IPS-15b (cell line): ENCODE data around the gene CDK5R1.

Experiments used
- H3K27me3 ChIP-seq: one replicate; pipeline ENCODE4 v1.6.1; 2013; ENCODE audit warnings: low read length; ENCODE audit not compliant: control insufficient read depth, insufficient read depth
- H3K36me3 ChIP-seq: one replicate; pipeline ENCODE4 v1.6.1; 2013; ENCODE audit warnings: low read length; ENCODE audit not compliant: control insufficient read depth, insufficient read depth
- H3K4me1 ChIP-seq: one replicate; pipeline ENCODE4 v1.6.1; 2013; ENCODE audit warnings: mild to moderate bottlenecking, low read length; ENCODE audit not compliant: control insufficient read depth, insufficient read depth
- H3K4me3 ChIP-seq: one replicate; pipeline ENCODE4 v1.5.1; 2013; ENCODE audit warnings: low read depth, low read length
- H3K9ac ChIP-seq: one replicate; pipeline ENCODE4 v1.6.1; 2013; ENCODE audit warnings: low read depth, mild to moderate bottlenecking, low read length
- H3K9me3 ChIP-seq: one replicate; pipeline ENCODE4 v1.6.1; 2013; ENCODE audit warnings: mild to moderate bottlenecking, low read length; ENCODE audit not compliant: control insufficient read depth, insufficient read depth

The CDK5R1 gene

GRCh38 chr17:32475258-32475657 lies 11.5 kb upstream of the CDK5R1 start:
- Histone ChIP-seq H3K4me3 (no peak overlapping the region), H3K9me3 (no peaks in the 10 kb centered on the region), H3K4me1 (no peaks in the 10 kb centered on the region), H3K9ac (no peak overlapping the region), H3K27me3 (no peaks in the 10 kb centered on the region), H3K36me3 (peaks cover 70% of the 10 kb centered on the region)

DNA sequence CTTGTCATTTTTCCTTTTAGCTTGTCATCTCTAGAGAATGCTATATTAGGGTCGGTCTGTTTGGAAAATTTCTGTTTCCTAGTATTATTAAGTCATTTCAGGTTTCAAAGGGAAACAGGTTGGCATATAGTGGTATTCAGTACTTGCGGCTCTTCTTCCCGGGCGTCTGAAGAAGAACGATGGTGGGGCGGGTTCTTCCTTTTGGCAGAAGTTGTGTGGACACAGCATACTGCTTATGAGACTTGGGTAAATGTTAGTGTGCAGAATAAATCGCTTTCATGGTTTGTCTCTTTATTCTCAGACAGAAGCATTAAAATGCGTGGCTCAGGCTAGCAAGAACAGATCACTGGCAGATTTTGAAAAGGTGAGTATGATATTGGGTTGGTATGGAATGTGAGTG lies 9.6 kb upstream of the CDK5R1 start:
- Histone ChIP-seq H3K27me3 (no peaks in the 10 kb centered on the region), H3K9ac (no peak overlapping the region), H3K36me3 (peaks cover 62% of the 10 kb centered on the region)

GRCh38 chr17:32479074-32479617 lies 7.6 kb upstream of the CDK5R1 start:
- Histone ChIP-seq H3K27me3 (no peaks in the 10 kb centered on the region), H3K4me3 (no peak overlapping the region), H3K9ac (no peak overlapping the region), H3K4me1 (peaks cover 5% of the 10 kb centered on the region), H3K9me3 (no peaks in the 10 kb centered on the region), H3K36me3 (peaks cover 50% of the 10 kb centered on the region)

More for the DNA sequence above, 9.6 kb upstream of the CDK5R1 start:
- Histone ChIP-seq H3K4me3 (no peak overlapping the region), H3K9me3 (no peaks in the 10 kb centered on the region), H3K4me1 (no peaks in the 10 kb centered on the region)

- peaks cover 31% of the 10 kb centered on the region for H3K36me3 ChIP-seq
- H3K9me3 ChIP-seq: no peaks in the 10 kb centered on the region
- no peak overlapping the region for H3K9ac ChIP-seq
Observed at GRCh38 chr17:32481193-32481592, 5.6 kb upstream of the CDK5R1 start.

GRCh38 chr17:32482568-32483320 lies 4.0 kb upstream of the CDK5R1 start:
- Histone ChIP-seq H3K9me3 (no peaks in the 10 kb centered on the region), H3K4me3 (no peak overlapping the region), H3K9ac (no peak overlapping the region), H3K27me3 (no peaks in the 10 kb centered on the region), H3K4me1 (peaks cover 8% of the 10 kb centered on the region), H3K36me3 (peaks cover 22% of the 10 kb centered on the region)

More at GRCh38 chr17:32481193-32481592, 5.6 kb upstream of the CDK5R1 start:
- peaks cover 8% of the 10 kb centered on the region for H3K4me1 ChIP-seq
- no peak overlapping the region for H3K4me3 ChIP-seq
- no peaks in the 10 kb centered on the region for H3K27me3 ChIP-seq

GRCh38 chr17:32483451-32484019 lies 3.3 kb upstream of the CDK5R1 start:
- Histone ChIP-seq H3K9me3 (no peaks in the 10 kb centered on the region), H3K36me3 (peaks cover 27% of the 10 kb centered on the region), H3K4me3 (no peak overlapping the region), H3K27me3 (no peaks in the 10 kb centered on the region), H3K4me1 (peaks cover 14% of the 10 kb centered on the region), H3K9ac (no peak overlapping the region)

DNA sequence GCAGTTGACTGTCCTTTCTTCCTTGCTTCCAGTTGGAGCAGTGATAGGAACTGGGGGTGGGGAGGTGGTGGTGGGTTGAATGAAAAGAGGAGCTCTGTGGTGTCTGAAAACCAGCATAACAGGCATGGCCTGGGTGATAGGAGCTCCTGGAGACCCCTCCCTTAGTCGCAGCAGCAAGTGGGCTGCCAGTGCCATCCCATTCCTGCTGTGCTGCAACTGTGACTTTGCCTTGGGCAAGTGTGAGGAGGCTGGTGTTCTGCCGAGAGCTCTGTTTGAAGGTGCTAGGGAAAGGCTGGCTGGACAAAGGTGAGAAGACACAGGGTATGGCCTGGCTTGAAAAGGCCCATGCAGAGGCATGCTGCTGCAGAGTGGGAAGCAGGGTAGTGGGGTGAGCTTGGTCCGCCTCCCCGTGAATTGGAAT lies 2.7 kb upstream of the CDK5R1 start:
- peaks cover 25% of the 10 kb centered on the region for H3K36me3 ChIP-seq
- no peak overlapping the region for H3K9ac ChIP-seq
- H3K9me3 ChIP-seq: no peaks in the 10 kb centered on the region
- no peak overlapping the region for H3K4me3 ChIP-seq
- no peaks in the 10 kb centered on the region for H3K27me3 ChIP-seq
- peaks cover 14% of the 10 kb centered on the region for H3K4me1 ChIP-seq

DNA sequence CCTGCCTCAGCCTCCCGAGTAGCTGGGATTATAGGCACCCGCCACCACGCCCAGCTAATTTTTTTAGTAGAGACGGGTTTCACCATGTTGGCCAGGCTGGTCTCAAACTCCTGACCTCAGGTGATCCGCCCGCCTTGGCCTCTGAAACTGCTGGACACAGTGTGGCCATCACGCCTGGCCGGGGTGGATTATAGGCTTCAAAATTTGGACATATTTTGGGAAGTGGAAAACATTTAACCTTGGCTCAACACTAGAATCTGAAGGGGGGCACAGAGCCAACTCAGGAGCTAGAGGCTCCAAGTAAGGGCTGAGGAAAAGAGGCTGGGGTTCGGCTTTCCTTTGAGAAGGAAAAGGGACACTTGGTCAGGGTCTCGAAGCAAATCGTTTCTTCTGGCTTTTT lies 2.2 kb upstream of the CDK5R1 start:
- Histone ChIP-seq H3K4me1 (peaks cover 17% of the 10 kb centered on the region), H3K9me3 (no peaks in the 10 kb centered on the region), H3K4me3 (no peak overlapping the region), H3K36me3 (peaks cover 19% of the 10 kb centered on the region), H3K9ac (no peak overlapping the region), H3K27me3 (no peaks in the 10 kb centered on the region)

DNA sequence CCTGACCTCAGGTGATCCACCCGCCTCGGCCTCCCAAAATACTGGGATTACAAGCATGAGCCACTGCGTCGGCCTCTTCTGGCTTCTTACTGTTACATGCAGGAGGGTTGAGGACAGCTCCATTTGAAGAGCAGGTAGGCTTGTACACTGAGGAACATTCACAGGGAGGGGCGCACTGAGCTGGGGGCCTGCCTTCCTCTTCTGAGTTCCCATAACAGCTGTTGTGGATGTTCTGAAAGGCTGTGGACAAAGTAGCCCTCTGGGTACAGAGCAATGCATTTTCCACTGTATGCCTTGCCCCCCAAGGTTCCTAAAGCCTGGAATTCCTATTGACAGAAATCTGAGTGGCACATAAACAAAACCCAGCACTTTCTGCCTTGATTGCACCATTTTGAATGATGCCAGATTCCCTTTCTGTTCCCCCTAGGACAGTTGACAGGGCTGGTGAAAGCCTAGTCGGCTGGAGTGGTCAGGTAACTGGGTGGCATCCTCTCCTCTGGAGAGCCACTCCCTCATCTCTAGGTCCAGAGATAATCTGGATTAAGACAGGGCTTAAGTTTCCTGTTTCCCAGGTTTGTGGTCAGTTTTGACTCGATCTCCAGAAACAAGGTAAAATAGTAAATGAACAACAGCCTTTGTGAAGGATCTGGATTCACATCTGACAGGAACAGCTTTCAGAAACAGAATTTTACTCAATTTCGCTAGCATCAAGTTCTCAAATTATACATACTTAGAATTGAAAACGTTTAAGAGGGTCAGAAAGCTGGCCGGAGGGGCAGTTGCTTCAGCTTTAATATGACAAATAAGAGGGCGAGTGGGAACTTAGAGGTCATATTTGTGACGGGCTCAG lies 1.3 kb upstream of the CDK5R1 start:
- Histone ChIP-seq H3K36me3 (peaks cover 16% of the 10 kb centered on the region), H3K27me3 (no peaks in the 10 kb centered on the region), H3K9ac (no peak overlapping the region), H3K9me3 (no peaks in the 10 kb centered on the region), H3K4me3 (peak overlapping the region; percentile 46), H3K4me1 (peaks cover 17% of the 10 kb centered on the region)

DNA sequence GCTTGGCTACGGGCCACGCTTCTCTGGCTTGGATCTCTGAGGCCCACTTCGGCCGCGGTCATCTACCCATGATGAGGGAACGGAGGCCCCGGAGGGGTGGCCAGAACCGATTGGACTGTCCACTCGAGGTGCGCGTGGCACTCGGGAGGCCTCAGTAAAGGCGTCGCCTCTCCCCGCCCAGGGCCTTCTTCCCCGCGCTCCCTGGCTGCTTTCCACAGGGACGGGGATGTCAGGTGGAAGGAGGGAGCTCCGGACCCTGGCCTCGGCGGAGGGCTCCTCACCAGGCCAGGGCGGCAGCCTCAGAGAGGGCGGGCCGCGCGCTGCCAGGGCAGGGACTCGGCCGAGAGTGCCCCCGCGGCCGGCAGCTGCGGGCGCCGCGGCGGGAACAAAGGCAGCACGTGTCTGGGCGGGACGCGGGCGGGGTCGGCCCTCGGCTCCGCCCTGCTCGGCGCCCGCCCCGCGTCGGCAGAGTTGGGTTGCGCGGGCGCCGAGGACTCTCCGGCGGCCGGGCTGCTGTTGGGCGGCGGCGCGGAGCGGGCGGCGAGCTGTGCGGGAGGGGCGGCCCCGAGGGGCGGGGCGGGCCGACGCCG lies 587 bp upstream of the CDK5R1 start:
- Histone ChIP-seq H3K9ac (peak overlapping the region; percentile 47), H3K9me3 (no peaks in the 10 kb centered on the region), H3K4me1 (peaks cover 17% of the 10 kb centered on the region), H3K36me3 (peaks cover 14% of the 10 kb centered on the region), H3K27me3 (no peaks in the 10 kb centered on the region), H3K4me3 (peak overlapping the region; percentile 46)

DNA sequence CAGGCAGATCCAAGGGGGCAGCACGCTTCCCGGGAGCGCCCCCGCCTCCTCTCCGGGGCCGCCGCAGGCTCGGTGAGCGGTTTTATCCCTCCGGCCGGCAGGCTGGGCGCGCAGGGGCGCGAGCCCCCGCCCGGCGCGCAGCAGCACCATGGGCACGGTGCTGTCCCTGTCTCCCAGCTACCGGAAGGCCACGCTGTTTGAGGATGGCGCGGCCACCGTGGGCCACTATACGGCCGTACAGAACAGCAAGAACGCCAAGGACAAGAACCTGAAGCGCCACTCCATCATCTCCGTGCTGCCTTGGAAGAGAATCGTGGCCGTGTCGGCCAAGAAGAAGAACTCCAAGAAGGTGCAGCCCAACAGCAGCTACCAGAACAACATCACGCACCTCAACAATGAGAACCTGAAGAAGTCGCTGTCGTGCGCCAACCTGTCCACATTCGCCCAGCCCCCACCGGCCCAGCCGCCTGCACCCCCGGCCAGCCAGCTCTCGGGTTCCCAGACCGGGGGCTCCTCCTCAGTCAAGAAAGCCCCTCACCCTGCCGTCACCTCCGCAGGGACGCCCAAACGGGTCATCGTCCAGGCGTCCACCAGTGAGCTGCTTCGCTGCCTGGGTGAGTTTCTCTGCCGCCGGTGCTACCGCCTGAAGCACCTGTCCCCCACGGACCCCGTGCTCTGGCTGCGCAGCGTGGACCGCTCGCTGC lies 832 bp downstream of the CDK5R1 start:
- Histone ChIP-seq H3K27me3 (no peaks in the 10 kb centered on the region), H3K4me1 (peaks cover 17% of the 10 kb centered on the region), H3K36me3 (peaks cover 14% of the 10 kb centered on the region), H3K4me3 (peak overlapping the region; percentile 82), H3K9ac (peak overlapping the region; percentile 65), H3K9me3 (no peaks in the 10 kb centered on the region)
